AG10803 (cell line): ENCODE results near the gene ANKRD22.
A peak's percentile ranks its signal among the peaks of the same experiment; 100 is the strongest.

Experiments used
- DNase-seq: peaks from one replicate; pipeline ENCODE4 v3.0.0; 2010; ENCODE audit warnings: low read depth
- H3K4me3 ChIP-seq: 2 replicates; pipeline ENCODE4 v1.5.1; 2011; ENCODE audit warnings: mild to moderate bottlenecking, low read length, control low read depth
- TF ChIP-seq, protein P1 (sequence below): conservative IDR thresholded peaks from 2 replicates; pipeline ENCODE4 v1.5.1; 2011; ENCODE audit warnings: mild to moderate bottlenecking, low read length, control low read depth, inconsistent platforms

The ANKRD22 gene

DNA sequence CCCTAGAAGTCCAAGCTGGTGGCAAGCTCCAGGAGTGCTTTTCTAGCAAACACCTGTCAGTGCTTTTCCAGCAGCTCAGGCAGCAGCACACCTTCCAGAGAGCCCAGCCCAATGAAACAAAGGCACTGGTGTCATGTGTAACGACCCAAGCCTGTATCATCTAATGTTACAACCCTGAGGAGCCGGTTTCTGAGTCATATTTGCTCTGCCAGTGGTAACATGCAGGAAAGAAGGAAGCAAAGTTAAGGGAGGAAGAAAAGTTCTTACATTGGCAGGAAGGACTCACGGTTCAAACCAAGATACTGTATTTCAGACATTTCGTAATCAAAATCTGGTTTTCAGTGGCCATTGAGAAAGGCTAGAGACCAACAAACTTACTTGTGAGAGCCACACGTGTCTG is at the start of gene ANKRD22:
Gene ANKRD22 (minus strand): TSS at position 139 of the 400 bp plus-strand sequence. CDS start 237 bp downstream, outside the sequence.
- TF ChIP-seq, protein P1, sequence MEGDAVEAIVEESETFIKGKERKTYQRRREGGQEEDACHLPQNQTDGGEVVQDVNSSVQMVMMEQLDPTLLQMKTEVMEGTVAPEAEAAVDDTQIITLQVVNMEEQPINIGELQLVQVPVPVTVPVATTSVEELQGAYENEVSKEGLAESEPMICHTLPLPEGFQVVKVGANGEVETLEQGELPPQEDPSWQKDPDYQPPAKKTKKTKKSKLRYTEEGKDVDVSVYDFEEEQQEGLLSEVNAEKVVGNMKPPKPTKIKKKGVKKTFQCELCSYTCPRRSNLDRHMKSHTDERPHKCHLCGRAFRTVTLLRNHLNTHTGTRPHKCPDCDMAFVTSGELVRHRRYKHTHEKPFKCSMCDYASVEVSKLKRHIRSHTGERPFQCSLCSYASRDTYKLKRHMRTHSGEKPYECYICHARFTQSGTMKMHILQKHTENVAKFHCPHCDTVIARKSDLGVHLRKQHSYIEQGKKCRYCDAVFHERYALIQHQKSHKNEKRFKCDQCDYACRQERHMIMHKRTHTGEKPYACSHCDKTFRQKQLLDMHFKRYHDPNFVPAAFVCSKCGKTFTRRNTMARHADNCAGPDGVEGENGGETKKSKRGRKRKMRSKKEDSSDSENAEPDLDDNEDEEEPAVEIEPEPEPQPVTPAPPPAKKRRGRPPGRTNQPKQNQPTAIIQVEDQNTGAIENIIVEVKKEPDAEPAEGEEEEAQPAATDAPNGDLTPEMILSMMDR: no peak
- peak; percentile 42 for DNase-seq
- H3K4me3 ChIP-seq: no peak within 1 kb of the TSS

DNA sequence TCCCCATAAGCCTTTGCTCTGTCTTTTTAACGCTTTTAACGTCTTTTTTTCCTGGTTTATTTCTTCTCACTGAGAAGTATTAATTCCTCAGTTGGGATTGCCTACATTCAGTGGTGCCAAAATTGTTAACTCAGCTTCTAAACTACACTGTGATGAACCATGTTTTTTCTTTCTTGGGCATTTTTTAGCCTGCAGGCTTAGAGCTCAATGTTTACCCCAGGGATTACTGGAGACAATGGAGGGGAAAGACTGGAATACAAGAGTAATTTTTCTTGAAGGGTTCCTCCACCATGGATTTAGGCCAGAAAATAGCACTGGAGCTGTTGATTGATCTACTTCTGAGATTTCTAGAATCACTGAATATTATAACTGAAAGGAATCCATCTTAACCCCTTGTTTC is 48.2 kb upstream of the ANKRD22 start:
- TF ChIP-seq, protein P1: no peak
- H3K4me3 ChIP-seq: no peak overlapping the region
- no peak for DNase-seq

DNA sequence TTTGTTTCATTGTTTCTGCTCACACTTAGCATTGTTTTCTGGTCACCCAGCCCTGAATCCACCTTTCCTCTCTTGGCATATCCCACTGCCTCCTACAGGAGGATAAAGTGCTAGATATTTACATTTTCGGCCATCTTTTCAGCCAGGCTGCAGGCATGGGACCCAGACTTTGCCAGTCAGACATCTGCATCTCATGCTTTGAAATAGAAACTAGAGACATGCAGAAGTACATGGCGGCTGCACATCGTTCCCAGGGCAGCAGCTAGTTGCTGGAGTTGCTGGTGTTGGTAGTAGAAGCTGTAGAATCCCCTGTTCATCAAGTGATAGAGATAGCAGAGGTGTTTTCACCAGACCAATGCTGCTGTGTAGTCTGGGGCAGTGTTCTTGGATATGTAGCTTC is 47.1 kb upstream of the ANKRD22 start:
- DNase-seq: no peak
- TF ChIP-seq, protein P1: no peak
- no peak overlapping the region for H3K4me3 ChIP-seq

DNA sequence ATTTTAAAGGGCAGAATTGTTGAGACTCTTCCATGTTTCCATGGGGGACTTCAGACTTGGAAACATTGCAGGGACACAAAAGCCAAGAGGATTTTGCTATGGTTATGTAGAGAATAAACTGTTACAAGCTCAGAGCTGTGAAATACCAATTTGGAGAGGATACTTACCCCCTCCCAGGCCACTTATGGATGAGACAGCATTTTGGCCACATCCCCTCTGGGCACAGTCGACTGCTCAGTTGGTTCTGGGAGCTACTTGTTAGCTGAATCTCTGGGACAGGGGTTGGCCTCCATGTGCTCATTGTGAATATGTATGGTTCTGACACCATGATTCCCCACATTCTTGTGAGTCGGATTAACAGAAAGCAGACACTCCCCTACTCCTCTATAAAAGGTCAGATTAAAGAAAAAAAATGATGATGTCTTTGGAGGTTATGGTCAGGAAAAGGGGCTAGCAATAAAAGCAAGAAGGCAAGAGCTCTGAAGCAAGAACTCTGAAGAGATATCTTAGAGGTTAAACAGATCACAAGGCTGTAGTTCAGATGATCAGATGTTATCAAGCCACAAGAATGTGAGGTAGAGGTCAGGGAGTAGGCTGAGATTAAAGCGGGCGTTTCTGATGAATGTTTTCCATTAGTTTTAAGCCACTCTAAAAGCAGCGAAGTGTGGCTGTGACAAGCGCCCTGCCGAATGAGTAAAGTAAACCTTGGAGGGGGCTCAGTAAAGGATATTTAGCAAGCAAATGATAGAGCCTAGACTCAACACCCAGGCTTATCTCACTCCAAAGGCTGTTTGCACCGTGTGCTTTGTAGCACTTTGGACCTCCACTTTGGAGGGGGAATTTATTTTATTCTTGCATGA is 45.6 kb upstream of the ANKRD22 start:
- TF ChIP-seq, protein P1: no peak
- DNase-seq: peak; percentile 49
- H3K4me3 ChIP-seq: no peak overlapping the region

DNA sequence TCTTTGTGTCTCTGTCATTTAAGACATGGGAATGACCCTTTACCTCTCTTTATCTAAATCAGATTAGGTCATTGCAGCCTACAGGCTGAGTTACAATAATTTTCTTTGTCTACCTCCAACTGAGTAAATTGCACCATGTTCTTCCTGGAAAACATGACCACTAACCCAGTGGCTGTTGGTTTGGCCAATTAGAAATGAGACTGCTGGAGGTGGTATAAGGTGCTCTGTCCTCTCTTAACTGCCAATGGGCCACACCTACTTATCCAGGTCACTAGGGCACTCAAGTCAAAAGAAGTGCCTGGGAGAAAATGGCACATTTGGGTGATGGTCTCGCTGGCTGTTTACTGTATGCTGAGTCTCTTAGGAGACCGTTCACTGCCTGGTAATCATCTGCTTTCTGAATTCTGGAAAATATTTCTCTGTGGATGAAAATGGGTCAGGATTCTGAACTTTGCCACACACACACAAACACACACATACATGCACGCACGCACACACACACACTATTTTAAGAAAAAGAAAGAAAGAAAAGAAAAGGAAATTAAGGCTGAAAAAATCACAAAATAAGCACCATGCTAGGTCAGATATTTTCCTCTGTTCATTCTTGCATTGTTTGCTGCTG is 44.8 kb upstream of the ANKRD22 start:
- TF ChIP-seq, protein P1: no peak

DNA sequence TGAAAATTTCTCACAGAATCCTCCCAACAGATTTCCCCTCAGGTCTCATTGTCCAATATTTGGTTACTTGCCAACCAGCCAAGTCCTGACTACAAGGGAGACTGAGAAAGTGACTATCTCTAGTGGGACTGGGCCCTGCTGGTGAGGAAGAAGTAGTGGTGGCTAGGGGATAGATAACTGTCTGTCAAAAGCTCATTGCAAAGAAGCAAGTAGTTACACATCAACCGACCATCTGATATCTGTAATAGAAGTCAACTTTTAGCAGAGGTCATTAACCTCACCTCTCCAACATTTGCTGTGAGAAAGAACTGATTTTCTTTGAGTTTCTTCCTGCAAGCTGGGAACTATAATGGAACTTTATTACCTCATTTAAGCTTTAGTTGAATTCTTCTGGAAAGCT is 43.6 kb upstream of the ANKRD22 start:
- TF ChIP-seq, protein P1: no peak
- DNase-seq: no peak
- no peak overlapping the region for H3K4me3 ChIP-seq

More for the DNA sequence above, 44.8 kb upstream of the ANKRD22 start:
- peak; percentile 31 for DNase-seq
- H3K4me3 ChIP-seq: no peak overlapping the region

DNA sequence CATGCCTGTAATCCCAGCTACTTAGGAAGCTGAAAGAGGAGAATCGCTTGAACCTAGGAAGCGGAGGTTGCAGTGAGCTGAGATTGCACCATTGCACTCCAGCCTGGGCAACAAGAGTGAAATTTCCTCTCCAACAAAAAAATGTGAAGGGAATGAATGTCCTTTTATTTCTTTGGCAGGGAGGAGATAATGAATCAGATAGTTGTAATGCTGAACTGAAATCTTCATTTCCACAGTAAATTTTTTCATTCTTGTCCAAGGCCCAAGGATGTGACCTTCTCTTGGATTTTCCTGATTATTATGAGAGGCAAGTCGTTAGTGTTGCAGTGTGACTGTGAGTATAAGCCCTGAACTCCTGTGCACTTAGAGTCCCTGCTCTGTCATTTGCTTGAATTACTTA is 42.0 kb upstream of the ANKRD22 start:
- peak; percentile 86 for DNase-seq
- TF ChIP-seq, protein P1: no peak
- H3K4me3 ChIP-seq: no peak overlapping the region
